ENCODE results near the gene WIPI1. TPM values are rescaled to one million over a fixed set of nuclear protein-coding genes. Genes with fewer than 3 reads are reported as not detected.

WIPI1 gene
- total RNA-seq, 4 donors from 2014 or later = 62.6 to 313 (median 97.1) TPM

DNA sequence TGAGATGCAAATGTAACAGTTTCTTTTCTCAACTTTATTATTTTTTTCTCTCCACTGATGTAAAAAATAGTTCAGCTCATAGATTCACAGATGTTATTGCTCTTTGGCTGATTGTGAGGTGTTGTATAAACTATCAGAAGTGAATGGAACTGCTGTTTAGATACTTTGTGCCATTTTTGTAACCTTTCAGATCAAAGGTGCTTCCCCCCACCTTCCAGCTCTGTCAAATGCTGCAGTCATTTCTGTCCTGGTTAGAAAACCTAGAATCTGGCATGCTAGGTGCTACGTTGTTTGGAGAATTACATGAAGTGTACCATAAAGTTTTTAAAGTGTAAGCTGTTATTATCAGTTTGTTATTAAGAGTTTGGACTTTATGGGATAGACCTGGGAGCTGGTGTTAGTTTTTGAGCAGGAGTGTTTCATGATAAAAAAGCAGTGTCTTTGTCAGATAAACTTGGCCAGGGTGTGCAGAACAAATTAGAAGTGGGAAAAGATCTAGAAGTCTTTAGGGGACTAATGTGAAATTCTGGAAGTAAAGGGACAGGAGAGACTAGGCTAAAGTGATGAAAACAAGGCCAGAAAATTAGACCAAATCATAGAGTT is 1.8 kb upstream of the WIPI1 start:
- H3K27ac ChIP-seq = peak overlapping the region in 1 of 4 donors; percentile 92
- in situ Hi-C loops (cut with MboI; ENCODE audit: low pct_ligation_motif_present in 1 of 4, low pct_unique_long_range_greater_than_20kb in 1 of 4, low sequenced_read_pairs in 3 of 4) = loop anchor here in 2 of 4 donors (10.0 to 25.0 kb wide), 2 partner anchors 204 to 297 kb away; no protein-coding TSS in a partner anchor
- H3K4me1 ChIP-seq = peaks cover 16 to 41% (median 29%) of the 10 kb centered on the region in 4 donors
- H3K4me3 ChIP-seq = no peak overlapping the region
- no peaks in the 10 kb centered on the region for H3K27me3 ChIP-seq
- intact Hi-C loops (cut with DNase I; ENCODE audit: low total_unique reads) = no loop called here
- no peaks in the 10 kb centered on the region for H3K9me3 ChIP-seq
- TF ChIP-seq CTCF (IDR thresholded peaks at IDR 0.05) (no peak), POLR2A (IDR thresholded peaks at IDR 0.05) (no peak), POLR2AphosphoS5 (IDR thresholded peaks at IDR 0.05) (no peak), EP300 (IDR thresholded peaks at IDR 0.05; ENCODE audit: low read depth) (no peak)
- WGBS, 2 donors (ENCODE audit: low coverage in 1 of 2) = 33 to 37% methylated on average over 1 of the region's 1 CpG
- H3K36me3 ChIP-seq = no peaks in the 10 kb centered on the region
- no peak for DNase-seq

GRCh38 chr17:68458260-68459036 is 1.2 kb upstream of the WIPI1 start:
- H3K9me3 ChIP-seq = no peaks in the 10 kb centered on the region
- DNase-seq = no peak
- in situ Hi-C loops (cut with MboI; ENCODE audit: low pct_ligation_motif_present in 1 of 4, low pct_unique_long_range_greater_than_20kb in 1 of 4, low sequenced_read_pairs in 3 of 4) = loop anchor here in 2 of 4 donors (10.0 to 25.0 kb wide), 2 partner anchors 204 to 296 kb away; no protein-coding TSS in a partner anchor
- WGBS, 2 donors (ENCODE audit: low coverage in 1 of 2) = 29 to 35% methylated on average over 12 of the region's 12 CpGs
- no peaks in the 10 kb centered on the region for H3K36me3 ChIP-seq
- peaks cover 16 to 48% (median 33%) of the 10 kb centered on the region in 4 donors for H3K4me1 ChIP-seq
- peak overlapping the region in 3 of 4 donors; percentile 48 to 89 (median 57) for H3K4me3 ChIP-seq
- intact Hi-C loops (cut with DNase I; ENCODE audit: low total_unique reads) = no loop called here
- H3K27me3 ChIP-seq = no peaks in the 10 kb centered on the region
- TF ChIP-seq EP300 (IDR thresholded peaks at IDR 0.05; ENCODE audit: low read depth) (no peak), CTCF (IDR thresholded peaks at IDR 0.05) (no peak), POLR2AphosphoS5 (IDR thresholded peaks at IDR 0.05) (no peak), POLR2A (IDR thresholded peaks at IDR 0.05) (no peak)
- peak overlapping the region; percentile 77 to 99 (median 89) for H3K27ac ChIP-seq

DNA sequence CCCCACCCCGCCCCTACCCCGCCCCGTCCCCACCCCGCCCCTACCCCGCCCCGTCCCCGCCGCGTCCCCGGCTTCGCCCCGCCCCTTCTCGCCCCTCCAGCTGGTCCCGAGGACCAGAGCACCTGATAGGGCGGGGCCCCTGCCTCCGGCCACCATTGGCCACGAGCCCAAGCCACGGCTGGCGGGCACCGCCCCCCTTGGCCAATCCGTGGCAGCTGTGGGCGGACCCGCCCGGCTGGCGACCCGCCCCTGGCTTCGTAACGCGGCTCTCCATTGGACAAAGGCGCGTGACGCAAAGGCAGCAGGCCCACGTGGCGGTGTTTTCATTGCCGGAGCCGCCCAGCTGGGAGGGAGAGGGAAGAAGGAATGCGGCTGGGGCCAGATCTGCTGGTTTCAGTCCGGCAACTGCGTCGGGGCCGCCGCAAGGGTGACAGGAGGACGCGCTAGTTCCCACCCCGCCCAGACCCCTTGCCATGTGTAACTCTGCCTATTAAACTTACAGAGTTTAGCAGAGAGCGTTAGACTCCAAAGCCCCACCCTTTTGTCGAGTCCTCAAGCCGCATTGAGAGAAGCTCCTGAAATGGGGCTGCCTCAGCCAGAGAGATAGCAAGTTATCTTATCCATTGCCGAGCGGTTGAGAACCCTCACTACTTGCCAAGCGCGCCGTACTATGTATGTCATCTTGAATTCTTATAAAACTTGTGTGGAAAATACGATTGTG is 403 bp upstream of the WIPI1 start:
- peak; percentile 99 for DNase-seq
- Histone ChIP-seq H3K36me3 (no peaks in the 10 kb centered on the region), H3K27me3 (no peaks in the 10 kb centered on the region), H3K9me3 (no peaks in the 10 kb centered on the region), H3K27ac (peak overlapping the region; percentile 96 to 99 (median 98)), H3K4me3 (peak overlapping the region; percentile 40 to 89 (median 76)), H3K4me1 (peaks cover 15 to 54% (median 34%) of the 10 kb centered on the region in 4 donors)
- intact Hi-C loops (cut with DNase I; ENCODE audit: low total_unique reads) (no loop called here), in situ Hi-C loops (cut with MboI; ENCODE audit: low pct_ligation_motif_present in 1 of 4, low pct_unique_long_range_greater_than_20kb in 1 of 4, low sequenced_read_pairs in 3 of 4) (loop anchor here in 2 of 4 donors (10.0 to 25.0 kb wide), 2 partner anchors 203 to 295 kb away; no protein-coding TSS in a partner anchor)
- WGBS, 2 donors (ENCODE audit: low coverage in 1 of 2) = 0% methylated on average over 6 to 35 of the region's 54 CpGs
- peak; percentile 93 to 96 (median 93) for TF ChIP-seq POLR2AphosphoS5 (IDR thresholded peaks at IDR 0.05)
- no peak for TF ChIP-seq EP300 (IDR thresholded peaks at IDR 0.05; ENCODE audit: low read depth)
- peak in 2 of 5 experiments; percentile 27 to 32 for TF ChIP-seq CTCF (IDR thresholded peaks at IDR 0.05)
- TF ChIP-seq POLR2A (IDR thresholded peaks at IDR 0.05) = peak; percentile 85
